Measurements from ENCODE around the gene AKAP9.

GRCh38 chr7:92158660-92159575 is 218.3 kb downstream of the AKAP9 start:
- no peak for TF ChIP-seq GATA1 (IDR thresholded peaks at IDR 0.05; ENCODE audit: low read depth, low read length)
- TF ChIP-seq POLR2A (IDR thresholded peaks at IDR 0.05; ENCODE audit: low read length), result no peak

Data from erythroblast (primary cell).